Prostate gland (tissue), 2 donors: ENCODE results near the gene RENBP.

Experiments
- CTCF ChIP-seq, 4 experiments: fragments of 200-600 bp in 2 of 4; fragments of 450-650 bp in 2 of 4; sonication (generic) in 2 of 4; IDR thresholded peaks; 1 replicate in 3 of 4; 2 replicates in 1 of 4; pipeline ENCODE4 v1.5.1; 2016 to 2019; ENCODE audit warnings: antibody characterized with exemption in 4 of 4, mild to moderate bottlenecking in 2 of 4, moderate library complexity in 2 of 4
- POLR2A ChIP-seq: fragments of 450-650 bp; IDR thresholded peaks from one replicate; pipeline ENCODE4 v1.6.1; 2016; ENCODE audit warnings: antibody characterized with exemption, mild to moderate bottlenecking
- POLR2AphosphoS5 ChIP-seq: sonication (generic); formaldehyde crosslinking; IDR thresholded peaks from one replicate; pipeline ENCODE4 v1.6.1; 2017; ENCODE audit warnings: antibody characterized with exemption

- TF ChIP-seq CTCF (IDR thresholded peaks at IDR 0.05) (no peak), POLR2A (no peak), POLR2AphosphoS5 (no peak)
Observed at GRCh38 chrX:153973127-153974002, 28.9 kb upstream of the RENBP start.
